GM21529 (cell line): ENCODE results near the gene MTMR3.

Experiments
- ATAC-seq: cut with Tn5 transposase; IDR thresholded peaks from one replicate; pipeline ENCODE4 v1.9.1; 2021; ENCODE audit not compliant: unreplicated experiment

Gene MTMR3

GRCh38 chr22:29867851-29868250 is 15.1 kb upstream of the MTMR3 start:
- ATAC-seq = no peak

DNA sequence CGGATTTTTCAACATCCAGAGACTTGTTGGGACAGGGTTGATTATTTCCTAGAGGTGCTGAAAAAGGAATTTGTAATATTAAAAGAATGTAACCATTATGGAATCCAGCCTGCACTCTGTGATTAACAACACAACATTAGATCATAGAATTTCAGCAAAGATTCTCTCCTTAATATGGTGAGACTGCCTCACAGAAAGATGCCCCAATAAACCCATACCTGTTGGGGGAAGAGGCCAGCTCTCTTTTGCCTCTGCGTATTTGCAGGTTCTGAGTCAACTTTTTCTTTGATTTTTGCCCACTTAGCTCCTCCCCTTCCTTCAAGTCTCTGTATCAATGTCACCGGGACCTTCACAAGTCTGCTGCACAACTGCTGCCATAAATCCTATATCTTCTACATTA is 12.4 kb upstream of the MTMR3 start:
- ATAC-seq = no peak

GRCh38 chr22:29871684-29872083 is 11.3 kb upstream of the MTMR3 start:
- ATAC-seq = no peak

- ATAC-seq = no peak
These were observed 10.7 kb upstream of the MTMR3 start for GRCh38 chr22:29872144-29872893.

- no peak for ATAC-seq
These were observed 10.0 kb upstream of the MTMR3 start for GRCh38 chr22:29872989-29873388.

- no peak for ATAC-seq
These were observed 9.0 kb upstream of the MTMR3 start for GRCh38 chr22:29873943-29874342.

- ATAC-seq = no peak
These were observed 5.4 kb upstream of the MTMR3 start for GRCh38 chr22:29877620-29878019.

- no peak for ATAC-seq
These were observed 3.2 kb upstream of the MTMR3 start for GRCh38 chr22:29879753-29880152.

DNA sequence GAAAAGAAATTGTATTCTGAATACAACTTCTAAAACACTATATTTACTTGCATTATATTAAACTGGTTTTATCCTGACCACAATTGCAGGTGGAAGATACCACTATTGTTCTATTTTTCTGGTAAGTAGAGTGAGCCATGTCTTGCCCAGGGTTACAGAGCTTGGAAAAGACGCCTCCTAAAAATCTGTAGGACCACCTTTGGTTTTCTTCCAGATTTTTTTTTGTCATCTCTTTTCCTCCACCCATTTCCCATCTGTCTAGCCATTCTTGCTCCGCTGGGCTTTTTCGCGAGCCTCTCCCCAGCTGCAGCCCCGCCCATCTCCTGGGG is 294 bp upstream of the MTMR3 start:
- ATAC-seq = no peak

DNA sequence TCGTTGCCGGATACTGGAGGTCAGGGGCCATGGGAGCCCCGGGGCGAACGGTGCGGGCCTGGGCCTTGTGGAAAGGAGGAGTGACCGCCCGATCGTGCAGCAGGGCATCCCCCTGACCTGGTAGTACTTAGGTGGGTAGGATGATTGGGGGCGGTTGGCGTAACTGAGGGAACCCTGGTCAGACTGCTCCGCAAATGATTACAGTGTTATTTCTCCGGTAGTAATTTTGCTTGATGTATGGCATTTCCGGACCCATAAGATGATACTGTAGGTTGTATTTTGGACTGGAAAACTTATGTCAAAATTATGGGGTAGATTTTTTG is 762 bp downstream of the MTMR3 start:
- no peak for ATAC-seq

DNA sequence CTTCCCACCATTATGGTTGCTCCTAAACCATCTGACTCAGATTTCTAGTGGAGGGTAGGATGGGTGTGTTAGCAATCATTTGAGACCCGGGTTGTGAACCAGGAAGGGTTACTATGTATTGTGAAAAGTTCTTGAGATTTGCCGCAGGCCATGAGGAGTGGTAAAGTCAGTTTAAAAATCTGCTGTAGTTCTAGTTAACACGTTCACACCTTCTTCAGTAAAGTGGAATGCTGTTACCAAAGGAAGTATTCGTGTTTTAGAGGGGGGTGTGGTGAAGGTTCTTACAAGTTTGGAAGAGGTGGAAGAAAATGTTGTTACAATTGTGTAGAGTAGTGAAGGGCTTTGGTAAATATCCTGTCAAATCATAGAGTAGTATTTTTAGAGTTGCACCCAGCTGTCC is 2.6 kb downstream of the MTMR3 start:
- ATAC-seq = no peak

DNA sequence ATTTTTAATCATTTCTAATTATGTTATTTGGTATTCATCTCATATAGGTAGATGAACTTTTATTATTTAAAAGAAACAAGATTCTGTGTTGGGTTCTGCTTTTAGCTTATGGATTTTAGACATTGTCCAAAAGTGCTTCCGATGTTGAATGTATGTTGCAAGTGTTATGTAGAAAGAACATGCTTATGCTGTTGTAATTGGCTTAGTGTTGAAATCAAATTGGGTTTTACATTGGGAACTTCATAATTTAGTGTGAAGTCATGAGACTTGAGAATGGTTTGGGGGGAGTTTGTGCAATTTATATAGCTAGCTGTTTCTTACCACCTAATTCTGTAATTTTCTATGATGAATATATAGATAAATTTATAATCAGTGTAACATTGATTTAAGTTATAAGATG is 3.6 kb downstream of the MTMR3 start:
- no peak for ATAC-seq

GRCh38 chr22:29887358-29887757 is 4.4 kb downstream of the MTMR3 start:
- ATAC-seq = no peak

GRCh38 chr22:29890760-29891159 is 7.8 kb downstream of the MTMR3 start:
- ATAC-seq = no peak

DNA sequence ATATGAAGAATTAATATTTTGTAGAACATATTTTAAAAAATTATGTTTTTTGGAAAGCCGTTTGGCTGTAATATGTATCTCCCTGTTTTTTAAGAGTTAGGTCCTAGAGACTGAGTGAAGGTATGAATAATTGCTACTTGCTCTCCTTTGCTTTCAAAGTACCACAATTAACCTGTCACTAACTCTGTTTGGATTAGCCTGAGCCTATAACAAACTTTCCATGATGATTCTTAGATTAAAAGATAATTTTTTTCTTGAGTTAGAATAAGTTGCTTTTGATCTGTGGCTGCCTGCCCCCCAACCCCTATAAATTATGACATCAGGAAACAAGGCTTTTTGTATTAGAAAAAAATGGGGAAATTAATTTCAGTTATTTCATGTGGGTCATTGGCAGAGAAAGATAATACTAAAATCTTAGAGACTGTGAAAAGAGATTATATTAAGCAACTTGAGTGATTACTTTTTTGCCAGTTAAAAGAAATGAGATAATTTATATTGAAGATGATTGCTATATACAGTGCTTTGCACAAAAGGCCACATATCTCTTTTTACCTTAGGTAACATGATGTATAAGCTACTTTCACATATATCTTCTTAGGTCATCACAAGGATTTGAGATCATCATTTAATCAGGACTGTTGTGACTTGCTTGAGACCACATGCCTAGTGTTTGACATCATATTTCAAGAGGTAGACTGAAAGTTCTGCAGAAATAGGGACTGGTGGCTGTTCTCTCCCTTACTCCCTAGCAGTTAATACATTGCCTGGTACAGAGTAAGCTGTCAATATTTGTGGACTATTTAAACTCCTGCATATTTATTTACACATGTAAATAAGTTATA is 9.6 kb downstream of the MTMR3 start:
- no peak for ATAC-seq

DNA sequence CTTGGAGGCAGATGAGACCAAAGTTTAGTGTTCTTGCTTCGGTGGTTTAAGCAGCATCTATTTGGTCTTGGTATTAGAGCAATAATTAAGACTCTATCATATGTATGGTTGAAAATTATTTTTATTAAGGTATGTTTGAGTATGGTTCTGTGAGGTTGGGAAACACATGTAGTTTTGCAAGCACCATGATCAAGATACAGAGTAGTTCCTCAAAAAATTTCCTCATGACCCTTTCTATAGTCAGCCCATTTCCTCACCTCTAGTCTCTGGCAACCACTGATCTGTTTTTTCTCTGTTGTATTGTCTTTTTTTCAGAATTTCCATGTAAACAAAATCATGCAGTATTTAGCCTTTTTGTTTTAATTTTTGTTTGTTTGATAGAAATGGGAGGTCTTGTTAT is 18.4 kb downstream of the MTMR3 start:
- ATAC-seq = no peak

DNA sequence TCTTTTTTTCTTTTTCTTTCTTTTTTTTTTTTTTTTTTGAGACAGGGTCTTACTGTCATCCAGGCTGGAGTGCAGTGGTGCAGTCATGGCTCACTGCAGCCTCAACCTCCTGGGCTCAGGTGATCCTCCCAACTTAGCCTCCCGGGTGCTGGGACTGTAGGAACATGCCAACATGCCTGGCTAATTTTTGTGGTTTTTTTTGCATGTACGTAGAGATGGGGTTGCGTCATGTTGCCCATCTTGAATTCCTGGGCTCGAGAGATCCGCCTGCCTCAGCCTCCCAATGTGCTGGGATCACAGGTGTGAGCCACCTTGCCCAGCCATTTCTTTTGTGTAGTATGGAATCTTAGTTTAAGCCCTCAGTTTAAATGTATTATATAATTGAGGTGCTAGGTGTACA is 20.4 kb downstream of the MTMR3 start:
- ATAC-seq = no peak

- no peak for ATAC-seq
These were observed 21.0 kb downstream of the MTMR3 start for GRCh38 chr22:29904020-29904419.

GRCh38 chr22:29907753-29908515 is 25.0 kb downstream of the MTMR3 start:
- ATAC-seq = no peak

DNA sequence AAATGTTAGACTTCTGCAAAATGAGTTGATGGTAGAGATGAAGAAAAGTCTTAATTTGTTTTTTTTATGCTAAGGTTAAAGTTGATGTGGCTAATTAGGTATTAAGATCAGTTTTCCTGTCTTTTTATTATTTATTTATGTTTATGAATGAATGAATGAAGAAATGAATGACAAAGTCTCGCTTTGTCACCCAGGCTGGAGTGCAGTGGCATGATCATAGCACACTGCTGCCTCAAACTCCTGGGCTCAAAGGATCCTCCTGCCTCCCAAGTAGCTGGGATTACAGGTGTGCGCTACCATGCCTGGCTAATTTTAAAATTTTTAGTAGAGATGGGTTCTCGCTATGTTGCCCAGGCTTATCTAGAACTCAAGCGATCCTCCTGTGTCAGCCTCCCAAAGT is 29.2 kb downstream of the MTMR3 start:
- ATAC-seq = no peak

DNA sequence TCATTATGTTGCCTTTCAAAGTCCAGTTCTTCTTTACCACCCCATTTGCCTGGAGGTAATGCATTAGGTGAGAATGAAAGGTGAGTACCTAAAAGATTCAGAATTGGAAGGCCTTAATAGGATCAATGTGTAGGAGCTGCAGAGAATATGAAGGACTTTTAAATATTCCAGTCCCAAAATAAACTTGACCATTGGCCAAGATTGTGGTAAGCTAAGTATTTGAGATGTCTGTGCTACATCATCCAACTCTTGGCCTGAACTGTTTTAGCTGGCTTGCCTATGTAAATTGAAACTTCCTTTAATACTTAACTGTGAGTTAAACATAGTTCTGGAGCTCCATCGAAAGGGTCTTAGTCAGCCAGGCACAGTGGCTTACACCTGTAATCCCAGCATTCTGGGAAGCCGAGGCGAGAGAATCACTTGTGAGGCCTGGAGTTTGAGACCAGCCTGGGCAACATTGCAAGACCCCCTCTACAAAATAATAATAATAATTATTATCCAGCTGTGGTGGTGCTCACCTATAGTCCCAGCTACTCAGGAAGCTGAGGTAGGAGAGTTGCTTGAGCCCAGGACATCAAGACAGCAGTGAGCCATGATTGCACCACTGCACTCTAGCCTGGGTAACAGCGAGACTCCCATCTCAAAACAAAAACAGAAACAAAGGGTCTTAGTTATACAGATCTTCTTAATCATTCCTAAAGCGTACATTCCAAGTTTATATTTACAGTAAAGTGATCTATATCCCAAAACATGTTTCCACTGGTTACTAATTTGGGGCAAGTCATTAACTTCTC is 29.8 kb downstream of the MTMR3 start:
- no peak for ATAC-seq
